Measurements from ENCODE around the gene CRTC1. TPM values are rescaled to one million over a fixed set of nuclear protein-coding genes. Genes with fewer than 3 reads are reported as not detected.

The CRTC1 gene
- total RNA-seq, 1 experiment from 2014 or later: 12.3 TPM

GRCh38 chr19:18713550-18714117 is 30.2 kb downstream of the CRTC1 start:
- Mint-ChIP-seq H3K27ac (0 out of 2 replicates have a peak overlapping the region, but pooled peaks have one; percentile 77), H3K4me1 (no peaks in the 10 kb centered on the region)

GRCh38 chr19:18715416-18715815 is 31.9 kb downstream of the CRTC1 start:
- Mint-ChIP-seq H3K27me3 (ENCODE audit: low read depth) (no peaks in the 10 kb centered on the region), H3K9me3 (no peaks in the 10 kb centered on the region), H3K4me1 (no peaks in the 10 kb centered on the region), H3K36me3 (no peaks in the 10 kb centered on the region), H3K27ac (no peak overlapping the region), H3K4me3 (no peak overlapping the region)
- ChIA-PET POLR2A (no interaction called here), CTCF (no interaction called here)
- 0 out of 2 replicates have a peak, but pooled peaks have one; percentile 29 for TF ChIP-seq ZNF121 (CRISPR knock-in tag; IDR thresholded peaks at IDR 0.05)
- no peak for TF ChIP-seq PRDM15 (CRISPR knock-in tag; IDR thresholded peaks at IDR 0.05)
- ATAC-seq: no peak
- no peak for DNase-seq (ENCODE audit: low spot score)

More at GRCh38 chr19:18713550-18714117, 30.2 kb downstream of the CRTC1 start:
- CTCF ChIA-PET: interaction anchor here (0.7 to 1.1 kb wide), 2 partner anchors 133 to 263 kb away, joined by 3 read pairs; no protein-coding TSS in a partner anchor
- POLR2A ChIA-PET: no interaction called here
- Mint-ChIP-seq H3K9me3 (no peaks in the 10 kb centered on the region), H3K27me3 (ENCODE audit: low read depth) (no peaks in the 10 kb centered on the region), H3K4me3 (no peak overlapping the region), H3K36me3 (no peaks in the 10 kb centered on the region)
- no peak for DNase-seq (ENCODE audit: low spot score)
- no peak for ATAC-seq
- no peak for TF ChIP-seq FOXP4 (CRISPR knock-in tag; IDR thresholded peaks at IDR 0.05)
- peak; percentile 52; the same call in 1 of the 2 replicates for TF ChIP-seq GABPB1 (CRISPR knock-in tag; IDR thresholded peaks at IDR 0.05)

- no peak for DNase-seq (ENCODE audit: low spot score)
- ChIA-PET POLR2A (no interaction called here), CTCF (no interaction called here)
- no peaks in the 10 kb centered on the region for H3K27me3 Mint-ChIP-seq (ENCODE audit: low read depth)
- no peaks in the 10 kb centered on the region for H3K4me1 Mint-ChIP-seq
- H3K36me3 Mint-ChIP-seq: no peaks in the 10 kb centered on the region
- H3K27ac Mint-ChIP-seq: peak overlapping the region; percentile 79
- ATAC-seq: no peak
- no peak overlapping the region for H3K4me3 Mint-ChIP-seq
- H3K9me3 Mint-ChIP-seq: no peaks in the 10 kb centered on the region
- TF ChIP-seq NR1H2 (CRISPR knock-in tag; IDR thresholded peaks at IDR 0.05) (no peak), GTF2I (CRISPR knock-in tag; conservative IDR thresholded peaks at IDR 0.05) (no peak), ZSCAN18 (CRISPR knock-in tag; IDR thresholded peaks at IDR 0.05) (no peak), JUN (CRISPR knock-in tag; IDR thresholded peaks at IDR 0.05) (no peak), ATF6 (CRISPR knock-in tag; IDR thresholded peaks at IDR 0.05) (no peak), PRRX2 (CRISPR knock-in tag; IDR thresholded peaks at IDR 0.05) (no peak), PREB (CRISPR knock-in tag; IDR thresholded peaks at IDR 0.05; ENCODE audit: borderline replicate concordance) (no peak), JAZF1 (CRISPR knock-in tag; IDR thresholded peaks at IDR 0.05) (no peak), ZNF532 (CRISPR knock-in tag; IDR thresholded peaks at IDR 0.05; ENCODE audit: borderline replicate concordance) (no peak), CREM (CRISPR knock-in tag; IDR thresholded peaks at IDR 0.05) (no peak), RELA (CRISPR knock-in tag; IDR thresholded peaks at IDR 0.05; ENCODE audit: borderline replicate concordance) (no peak)
Observed at GRCh38 chr19:18716857-18717256, 33.4 kb downstream of the CRTC1 start.
